Body of pancreas (tissue), 4 donors: ENCODE measurements around the gene PLXDC2.

ENCODE experiments used
- CTCF ChIP-seq, 7 experiments: fragments of 450-650 bp in 4 of 7; fragments of 200-600 bp in 3 of 7; sonication (generic) in 3 of 7; IDR thresholded peaks; one replicate each; pipeline ENCODE4 v1.5.1; 2016 to 2019; ENCODE audit warnings: antibody characterized with exemption in 7 of 7
- POLR2A ChIP-seq, 3 donors: fragments of 450-650 bp; IDR thresholded peaks; one replicate each; pipeline ENCODE4 v1.6.1; 2016; ENCODE audit warnings: antibody characterized with exemption in 3 of 3, mild to moderate bottlenecking in 2 of 3

- TF ChIP-seq POLR2A (IDR thresholded peaks at IDR 0.05) (no peak), CTCF (IDR thresholded peaks at IDR 0.05) (no peak)
These were observed 275.5 kb downstream of the PLXDC2 start for GRCh38 chr10:20091698-20092097.
